IPS-15b (cell line): ENCODE data around the gene TFEB.
"Not testable (repeated sequence)": the region's sequence is repeated elsewhere in the genome, so short reads cannot be mapped to it uniquely, and the experiment has no call there.

Experiments
- H3K27me3 ChIP-seq: one replicate; pipeline ENCODE4 v1.6.1; 2013; ENCODE audit warnings: low read length; ENCODE audit not compliant: control insufficient read depth, insufficient read depth
- H3K36me3 ChIP-seq: one replicate; pipeline ENCODE4 v1.6.1; 2013; ENCODE audit warnings: low read length; ENCODE audit not compliant: control insufficient read depth, insufficient read depth
- H3K4me1 ChIP-seq: one replicate; pipeline ENCODE4 v1.6.1; 2013; ENCODE audit warnings: mild to moderate bottlenecking, low read length; ENCODE audit not compliant: control insufficient read depth, insufficient read depth
- H3K4me3 ChIP-seq: one replicate; pipeline ENCODE4 v1.5.1; 2013; ENCODE audit warnings: low read depth, low read length
- H3K9ac ChIP-seq: one replicate; pipeline ENCODE4 v1.6.1; 2013; ENCODE audit warnings: low read depth, mild to moderate bottlenecking, low read length
- H3K9me3 ChIP-seq: one replicate; pipeline ENCODE4 v1.6.1; 2013; ENCODE audit warnings: mild to moderate bottlenecking, low read length; ENCODE audit not compliant: control insufficient read depth, insufficient read depth

The TFEB gene

DNA sequence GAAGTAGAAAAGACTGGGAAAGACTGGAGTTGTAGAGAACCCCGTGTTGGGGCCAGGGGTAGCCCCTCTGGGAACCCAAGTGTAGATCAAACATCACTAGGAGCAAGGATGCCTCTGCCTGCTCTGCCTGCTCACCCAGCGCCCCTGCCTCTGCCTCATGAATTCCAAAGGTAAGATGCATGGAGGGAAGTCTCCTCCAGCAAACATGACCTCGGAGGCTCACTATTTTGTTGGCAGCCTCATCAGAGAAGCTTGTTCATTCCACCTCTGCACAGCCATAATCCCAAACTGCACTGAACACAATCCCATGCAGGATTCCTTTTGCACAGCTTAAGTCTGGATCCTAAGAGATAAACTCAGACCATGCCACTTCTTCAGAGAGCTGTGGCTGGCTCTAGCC, 39.4 kb upstream of the TFEB start:
- H3K9ac ChIP-seq: no peak overlapping the region
- peaks cover 17% of the 10 kb centered on the region for H3K36me3 ChIP-seq
- H3K4me3 ChIP-seq: no peak overlapping the region

DNA sequence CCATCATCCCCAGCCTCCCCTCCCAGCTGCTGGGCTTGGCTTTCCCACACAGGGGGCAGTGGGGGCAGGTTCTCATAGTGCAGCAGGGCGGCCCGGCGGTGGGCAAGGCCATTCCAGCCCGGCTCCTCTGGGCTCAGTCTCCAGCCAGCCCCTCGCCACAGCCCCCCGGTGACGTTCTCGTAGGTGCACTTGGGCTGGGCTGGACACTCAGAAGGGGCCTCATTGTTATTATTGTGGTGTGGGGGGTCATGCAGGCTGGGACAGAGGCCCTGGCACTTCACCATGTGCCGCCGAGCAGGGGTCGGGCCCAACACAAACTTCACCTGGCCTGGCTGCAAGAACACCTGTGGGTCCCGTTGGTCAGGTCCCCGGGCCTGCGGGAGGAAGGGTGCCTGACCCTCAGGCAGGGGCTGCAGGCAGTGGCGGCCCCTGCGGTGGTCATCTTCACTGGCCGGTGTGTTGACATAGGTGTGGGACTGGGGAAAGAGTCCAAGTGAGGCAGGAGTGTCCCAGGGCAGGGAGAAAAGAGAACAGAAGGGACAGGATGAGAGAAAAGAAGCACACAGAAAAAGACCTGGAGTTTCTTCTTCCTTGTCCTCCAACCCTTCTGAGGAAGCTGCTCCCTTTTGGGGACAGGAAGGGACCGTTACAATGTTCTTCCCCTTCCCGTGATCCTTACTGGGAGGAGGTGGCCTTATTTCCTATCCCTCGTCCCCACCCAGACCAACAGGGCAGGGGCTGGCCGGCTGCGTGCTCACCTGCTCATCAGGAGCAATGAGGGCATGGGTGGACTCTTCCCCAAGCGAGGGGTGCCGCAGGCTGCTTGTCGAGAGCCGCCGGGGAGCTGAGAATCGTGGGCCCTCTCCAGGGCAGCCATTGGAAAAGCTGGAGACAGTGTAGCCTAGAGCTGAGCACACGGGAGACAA, 35.9 kb upstream of the TFEB start:
- H3K9ac ChIP-seq: no peak overlapping the region
- H3K4me3 ChIP-seq: no peak overlapping the region
- H3K36me3 ChIP-seq: peaks cover 17% of the 10 kb centered on the region
- peaks cover 3% of the 10 kb centered on the region for H3K4me1 ChIP-seq
- no peaks in the 10 kb centered on the region for H3K9me3 ChIP-seq
- no peaks in the 10 kb centered on the region for H3K27me3 ChIP-seq

More for the DNA sequence above, 39.4 kb upstream of the TFEB start:
- Histone ChIP-seq H3K4me1 (no peaks in the 10 kb centered on the region), H3K27me3 (no peaks in the 10 kb centered on the region), H3K9me3 (no peaks in the 10 kb centered on the region)

DNA sequence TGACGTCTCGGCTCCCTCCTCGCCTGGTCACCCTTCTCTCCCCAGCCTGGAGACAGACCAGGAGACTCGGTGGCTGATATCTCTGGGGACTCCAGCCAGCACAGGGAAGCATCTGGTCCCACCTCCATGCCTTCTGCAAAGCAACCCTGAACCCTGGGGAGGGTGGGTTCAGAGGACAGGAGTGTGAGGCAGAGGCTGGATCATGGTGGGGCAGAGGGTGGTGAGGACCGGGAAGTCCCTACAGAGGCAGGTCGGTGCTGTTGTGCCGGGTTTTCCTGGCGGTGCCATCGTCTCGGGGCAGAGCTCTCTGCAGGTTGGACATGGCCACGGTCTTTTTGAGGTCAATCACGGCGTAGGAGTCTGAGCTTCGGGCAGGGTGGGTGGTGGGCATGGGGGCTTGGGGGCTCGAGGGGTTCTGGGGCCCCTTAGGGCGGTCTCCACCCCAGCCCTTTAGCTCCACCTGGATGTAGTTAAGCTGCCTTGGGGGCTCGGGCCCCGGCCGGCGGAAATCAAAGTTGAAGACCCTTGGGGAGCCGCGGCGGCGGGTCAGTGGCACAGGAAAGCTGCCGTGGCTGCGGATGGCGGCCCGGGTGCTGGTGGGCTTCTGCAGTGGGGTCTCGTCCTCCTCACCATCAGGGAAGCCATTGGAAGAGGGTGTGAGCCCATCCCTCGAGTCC, 35.1 kb upstream of the TFEB start:
- Histone ChIP-seq H3K9ac (no peak overlapping the region), H3K27me3 (no peaks in the 10 kb centered on the region), H3K4me1 (peaks cover 3% of the 10 kb centered on the region), H3K9me3 (no peaks in the 10 kb centered on the region), H3K36me3 (peaks cover 17% of the 10 kb centered on the region), H3K4me3 (no peak overlapping the region)

DNA sequence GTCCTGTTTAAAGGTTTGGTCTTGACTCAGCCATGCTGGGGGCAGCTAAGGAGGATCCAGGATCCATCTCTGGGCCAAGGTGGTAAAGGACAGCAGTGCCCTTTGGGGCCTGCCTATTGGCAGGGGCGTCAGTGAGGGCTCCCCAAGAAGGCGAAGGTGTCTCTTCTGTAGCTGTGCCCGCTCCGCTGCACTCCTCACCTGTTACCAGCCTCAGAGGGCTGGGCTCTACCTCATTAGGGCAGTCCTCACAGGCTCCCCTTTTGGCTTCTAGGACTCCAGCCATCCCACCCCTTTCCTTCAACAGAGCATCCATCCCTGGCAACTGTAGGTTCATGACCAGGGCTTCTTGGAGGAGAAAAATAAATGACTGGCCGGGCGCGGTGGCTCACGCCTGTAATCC, 34.0 kb upstream of the TFEB start:
- no peaks in the 10 kb centered on the region for H3K9me3 ChIP-seq
- H3K4me1 ChIP-seq: peaks cover 3% of the 10 kb centered on the region
- H3K4me3 ChIP-seq: no peak overlapping the region
- H3K36me3 ChIP-seq: peaks cover 9% of the 10 kb centered on the region
- no peaks in the 10 kb centered on the region for H3K27me3 ChIP-seq
- no peak overlapping the region for H3K9ac ChIP-seq

DNA sequence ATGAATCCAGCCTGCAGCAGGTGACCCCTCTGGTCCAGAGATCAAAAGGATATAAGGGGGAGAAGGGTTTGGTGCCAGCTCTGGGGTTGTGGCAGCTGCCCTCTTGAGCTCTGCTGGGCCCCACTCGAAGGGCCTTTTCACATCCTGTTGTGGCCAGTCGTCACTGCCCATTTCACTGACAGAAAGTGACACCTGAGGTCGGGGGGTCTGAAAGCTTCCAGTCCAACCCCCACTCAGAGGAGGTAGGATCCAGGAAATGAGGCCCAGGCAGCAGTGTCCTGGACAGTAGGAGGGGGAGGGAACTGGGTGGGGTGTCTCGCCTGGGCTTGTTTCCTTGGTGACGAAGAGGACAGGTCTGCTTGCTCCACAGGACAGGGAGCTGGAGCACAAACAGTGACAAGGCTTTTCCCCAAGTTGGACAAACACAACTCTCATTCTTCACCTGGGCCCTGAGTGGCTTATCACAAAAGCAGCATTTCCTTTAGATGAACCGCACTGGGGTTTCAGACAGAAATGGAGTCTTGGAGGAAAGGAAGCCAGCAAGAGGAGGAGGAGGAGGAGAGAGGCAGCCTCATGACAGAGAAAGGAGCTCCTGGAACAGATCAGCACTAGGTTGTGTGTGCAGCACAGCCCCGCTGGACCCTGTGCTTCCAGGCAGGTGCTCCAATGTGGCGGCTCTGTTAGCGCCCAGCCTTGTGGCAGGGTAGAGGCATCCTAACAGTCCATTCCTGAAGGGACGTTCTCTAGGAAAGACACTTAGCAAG, 33.3 kb upstream of the TFEB start:
- Histone ChIP-seq H3K9ac (no peak overlapping the region), H3K4me1 (peaks cover 3% of the 10 kb centered on the region), H3K9me3 (no peaks in the 10 kb centered on the region)

DNA sequence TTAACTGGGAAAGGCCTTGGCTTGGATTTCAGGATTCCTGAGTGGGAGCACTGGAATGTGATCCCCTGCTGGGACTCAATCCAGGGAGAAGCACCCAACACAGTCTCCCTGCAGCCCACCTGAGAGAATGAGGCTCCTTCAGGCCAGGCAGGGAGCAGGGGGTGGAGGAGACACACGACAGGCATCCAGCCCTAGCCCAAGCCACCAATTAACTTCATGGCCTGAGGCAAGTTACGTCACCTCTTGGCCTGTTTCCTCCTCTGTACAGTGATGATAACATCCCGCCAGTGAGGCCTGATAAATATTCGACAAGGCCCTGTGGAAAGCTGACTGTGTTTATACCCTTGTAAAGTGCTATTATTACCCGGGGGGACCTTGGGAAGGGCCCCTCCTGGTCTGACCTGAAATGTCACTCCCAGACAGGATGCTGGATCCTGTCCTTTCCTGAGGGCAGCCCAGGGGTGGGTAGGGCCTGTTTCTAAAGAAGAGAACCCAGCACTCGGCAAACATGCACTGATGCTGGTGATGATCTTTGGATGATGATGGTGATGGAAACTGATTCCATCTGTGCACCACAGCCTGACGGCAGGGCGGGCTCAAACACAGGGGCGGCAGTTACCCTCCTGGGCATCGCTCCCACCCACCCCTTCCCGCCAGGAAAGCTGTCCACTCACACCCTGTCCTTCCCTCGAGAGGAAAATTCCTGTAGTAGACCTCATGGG, 31.9 kb upstream of the TFEB start:
- no peaks in the 10 kb centered on the region for H3K9me3 ChIP-seq
- no peak overlapping the region for H3K4me3 ChIP-seq
- H3K9ac ChIP-seq: no peak overlapping the region
- no peaks in the 10 kb centered on the region for H3K27me3 ChIP-seq
- H3K4me1 ChIP-seq: peaks cover 3% of the 10 kb centered on the region
- peaks cover 9% of the 10 kb centered on the region for H3K36me3 ChIP-seq

More for the DNA sequence above, 33.3 kb upstream of the TFEB start:
- Histone ChIP-seq H3K4me3 (no peak overlapping the region), H3K36me3 (peaks cover 9% of the 10 kb centered on the region), H3K27me3 (no peaks in the 10 kb centered on the region)

DNA sequence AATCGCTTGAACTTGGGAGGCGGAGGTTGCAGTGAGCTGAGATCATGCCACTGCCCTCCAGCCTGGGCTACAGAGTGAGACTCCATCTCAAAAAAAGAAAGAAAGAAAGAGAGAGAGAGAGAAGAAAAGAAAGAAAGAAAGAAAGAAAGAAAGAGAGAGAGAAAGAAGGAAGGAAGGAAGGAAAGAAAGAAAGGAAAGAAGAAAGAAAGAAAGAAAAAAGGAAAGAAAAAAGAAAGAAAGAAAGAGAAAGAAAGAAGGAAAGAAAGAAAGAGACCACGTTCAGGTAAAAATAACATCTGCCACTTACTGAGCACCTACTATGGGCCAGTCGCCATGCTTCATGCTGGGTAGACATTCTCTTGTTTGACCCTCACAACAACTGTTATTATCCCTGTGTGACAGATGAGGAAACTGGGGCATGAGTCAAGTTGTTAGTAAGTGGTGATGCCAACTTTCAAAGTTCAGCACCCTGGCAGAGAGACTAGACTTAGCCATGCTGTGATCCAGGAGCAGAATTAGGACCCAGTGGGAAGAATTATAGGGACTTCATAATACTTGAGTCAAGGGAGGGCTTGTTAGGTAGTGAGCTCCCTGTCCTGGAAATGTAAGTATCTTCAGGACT, 30.7 kb upstream of the TFEB start:
- not testable (repeated sequence) for H3K9ac ChIP-seq, H3K9me3 ChIP-seq, H3K4me1 ChIP-seq

DNA sequence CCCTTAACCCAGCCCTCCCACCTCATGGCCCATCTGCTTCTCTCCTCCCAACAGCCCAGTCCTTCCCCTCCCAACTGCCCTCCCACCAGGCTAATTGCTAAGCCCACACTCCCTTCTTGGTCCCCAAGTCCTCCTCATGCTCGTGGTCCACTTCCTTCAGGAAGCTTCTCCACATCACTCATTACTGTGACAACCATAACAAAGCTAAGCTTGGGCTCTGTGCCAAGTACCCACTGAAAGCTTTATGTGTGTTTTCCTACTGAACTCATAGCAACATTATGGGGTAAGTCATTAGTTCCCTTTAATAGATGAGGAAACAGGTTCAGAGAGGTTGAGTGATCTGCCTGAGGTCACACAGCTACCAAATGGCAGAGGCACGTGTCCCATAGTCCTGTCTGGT, 28.1 kb upstream of the TFEB start:
- no peak overlapping the region for H3K4me3 ChIP-seq
- no peaks in the 10 kb centered on the region for H3K9me3 ChIP-seq
- no peaks in the 10 kb centered on the region for H3K4me1 ChIP-seq
- no peaks in the 10 kb centered on the region for H3K36me3 ChIP-seq
- H3K9ac ChIP-seq: no peak overlapping the region
- H3K27me3 ChIP-seq: no peaks in the 10 kb centered on the region

More for the DNA sequence above, 30.7 kb upstream of the TFEB start:
- H3K4me3 ChIP-seq, H3K27me3 ChIP-seq, H3K36me3 ChIP-seq: not testable (repeated sequence)

DNA sequence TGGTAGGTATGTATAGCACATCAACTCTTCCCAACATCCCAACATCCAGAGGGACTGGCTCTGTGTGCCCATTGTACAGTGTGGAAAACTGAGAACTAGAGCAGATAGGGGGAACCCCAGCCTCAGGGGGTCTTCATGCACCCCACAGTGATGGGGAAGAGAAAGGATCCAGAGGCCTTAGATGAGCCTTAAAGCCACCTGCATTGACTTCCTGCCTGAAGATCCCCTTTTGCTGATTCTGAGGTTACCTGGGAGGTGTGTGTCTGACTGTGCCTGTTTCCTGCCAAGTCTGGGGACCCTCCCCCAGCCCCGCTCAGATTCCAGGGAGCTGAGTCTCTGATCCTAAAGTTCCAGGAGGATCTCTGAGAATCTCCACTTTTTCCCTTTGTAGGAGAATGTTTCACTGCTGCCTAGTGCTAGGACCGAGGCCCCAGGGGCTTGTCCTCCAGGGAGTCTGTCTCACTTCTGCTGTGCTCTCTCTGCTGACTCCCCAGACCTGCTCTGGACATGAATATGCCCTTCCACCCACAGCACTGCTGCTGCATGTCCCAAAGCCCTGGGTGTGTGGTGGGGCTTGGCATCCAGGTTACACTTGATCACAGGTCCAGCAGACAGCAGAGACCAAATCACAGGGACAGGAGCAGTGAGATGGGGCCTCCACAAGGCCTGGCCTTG, 24.6 kb upstream of the TFEB start:
- Histone ChIP-seq H3K4me3 (no peak overlapping the region), H3K36me3 (no peaks in the 10 kb centered on the region), H3K4me1 (peaks cover 3% of the 10 kb centered on the region), H3K9me3 (no peaks in the 10 kb centered on the region), H3K27me3 (no peaks in the 10 kb centered on the region), H3K9ac (no peak overlapping the region)

DNA sequence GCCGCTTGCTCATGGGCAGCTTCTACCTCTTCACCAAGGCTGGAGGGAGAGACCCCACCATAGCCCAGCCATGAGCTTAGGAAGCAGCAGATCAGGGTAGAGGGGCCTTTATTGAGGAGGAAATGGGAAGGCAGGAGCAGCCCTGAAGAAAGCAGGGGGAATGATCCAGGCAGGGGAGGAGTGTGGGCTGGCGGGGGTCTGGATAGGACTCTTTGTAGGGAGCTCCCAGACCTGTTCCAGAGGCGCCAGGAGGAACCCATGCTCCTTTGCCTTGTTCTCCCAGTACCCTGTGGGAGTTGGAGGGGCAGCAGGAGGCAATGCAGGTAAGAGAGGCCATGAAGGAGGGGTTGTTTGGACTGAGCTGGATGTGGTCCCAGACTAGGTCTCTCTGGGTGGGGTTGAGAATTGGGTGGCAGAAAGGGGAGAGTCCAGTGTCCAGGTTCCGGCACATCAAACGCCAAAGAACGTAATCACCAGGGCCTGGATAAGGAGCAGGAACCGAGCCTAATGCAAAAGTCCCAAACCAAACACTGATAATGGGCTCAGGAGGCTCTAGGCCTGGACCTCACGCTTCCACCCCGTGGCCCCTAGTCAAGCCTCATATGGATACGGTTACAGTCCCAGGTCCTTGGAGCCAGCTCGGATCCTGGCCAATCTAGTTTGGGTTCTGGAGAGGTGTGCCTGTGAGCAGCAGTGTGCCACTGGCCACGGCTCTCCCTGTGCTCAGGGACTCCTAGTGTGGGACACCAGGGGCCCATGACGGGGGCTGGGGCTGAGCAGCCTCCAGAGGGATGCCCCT, 23.9 kb upstream of the TFEB start:
- H3K27me3 ChIP-seq: no peaks in the 10 kb centered on the region

More for the DNA sequence above, 23.9 kb upstream of the TFEB start:
- no peaks in the 10 kb centered on the region for H3K9me3 ChIP-seq
- no peak overlapping the region for H3K4me3 ChIP-seq
- peaks cover 3% of the 10 kb centered on the region for H3K4me1 ChIP-seq
- H3K36me3 ChIP-seq: no peaks in the 10 kb centered on the region
- H3K9ac ChIP-seq: no peak overlapping the region
